ENCODE data around the gene ARHGEF10L.

ARHGEF10L gene

DNA sequence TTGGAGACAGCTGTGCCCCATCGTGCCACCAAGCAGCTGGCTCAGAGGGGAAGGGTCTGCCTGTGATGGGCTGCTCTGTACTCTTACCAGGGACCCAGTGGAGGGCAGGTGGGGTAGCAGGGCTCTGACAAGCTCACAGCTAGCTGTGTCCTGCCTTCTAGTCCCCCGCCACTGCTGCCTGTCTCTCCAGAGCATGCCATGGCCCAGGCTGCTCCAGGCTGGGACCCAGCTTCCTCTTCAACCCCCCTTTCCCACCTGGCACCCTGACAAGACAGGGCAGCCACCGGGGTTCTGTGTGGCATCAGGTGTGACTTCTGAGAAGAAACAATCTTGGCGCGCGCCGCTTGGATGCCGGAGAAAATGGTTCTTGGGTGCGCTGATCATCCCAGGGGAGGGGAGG, 123.3 kb downstream of the ARHGEF10L start:
- no peak for DNase-seq

- DNase-seq: no peak
Measured at GRCh38 chr1:17663646-17664045, 124.1 kb downstream of the ARHGEF10L start.

DNA sequence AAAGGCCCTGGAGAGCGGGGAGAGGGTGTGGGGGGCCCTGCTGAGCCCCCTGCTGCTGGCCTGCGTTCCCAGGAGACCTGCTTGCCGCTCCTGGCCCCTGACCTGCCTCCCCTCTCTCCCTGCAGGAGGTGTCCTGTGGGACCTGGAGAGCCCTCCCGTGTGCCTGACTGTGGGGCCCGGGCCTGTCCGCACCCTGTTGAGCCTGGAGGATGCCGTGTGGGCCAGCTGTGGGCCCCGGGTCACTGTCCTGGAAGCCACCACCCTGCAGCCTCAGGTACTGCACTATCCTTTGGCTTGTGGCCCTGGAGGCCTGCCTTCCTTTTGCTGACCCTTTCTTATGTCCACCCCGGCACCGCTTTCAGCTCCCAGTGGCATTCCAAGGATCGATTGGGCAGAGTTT, 124.8 kb downstream of the ARHGEF10L start:
- no peak for DNase-seq

DNA sequence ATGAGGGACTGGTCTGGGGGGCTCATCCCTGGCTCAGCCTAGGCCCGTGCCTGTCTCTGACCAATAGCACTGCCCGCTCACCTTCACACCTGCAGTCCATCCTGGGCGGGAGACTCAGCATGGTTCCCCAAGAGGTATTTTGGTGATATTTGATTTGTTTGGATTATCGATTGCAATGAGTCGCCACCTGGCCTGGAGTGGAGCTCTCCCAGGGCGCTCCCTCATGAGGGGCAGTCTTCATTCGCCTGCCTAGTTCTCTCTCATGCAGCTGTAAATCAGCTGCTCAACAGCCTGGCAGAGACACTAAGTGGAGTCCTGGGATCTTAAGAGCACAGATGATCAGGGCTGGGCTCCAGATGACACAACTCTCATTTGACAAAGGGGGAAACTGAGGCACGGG, 125.6 kb downstream of the ARHGEF10L start:
- no peak for DNase-seq

DNA sequence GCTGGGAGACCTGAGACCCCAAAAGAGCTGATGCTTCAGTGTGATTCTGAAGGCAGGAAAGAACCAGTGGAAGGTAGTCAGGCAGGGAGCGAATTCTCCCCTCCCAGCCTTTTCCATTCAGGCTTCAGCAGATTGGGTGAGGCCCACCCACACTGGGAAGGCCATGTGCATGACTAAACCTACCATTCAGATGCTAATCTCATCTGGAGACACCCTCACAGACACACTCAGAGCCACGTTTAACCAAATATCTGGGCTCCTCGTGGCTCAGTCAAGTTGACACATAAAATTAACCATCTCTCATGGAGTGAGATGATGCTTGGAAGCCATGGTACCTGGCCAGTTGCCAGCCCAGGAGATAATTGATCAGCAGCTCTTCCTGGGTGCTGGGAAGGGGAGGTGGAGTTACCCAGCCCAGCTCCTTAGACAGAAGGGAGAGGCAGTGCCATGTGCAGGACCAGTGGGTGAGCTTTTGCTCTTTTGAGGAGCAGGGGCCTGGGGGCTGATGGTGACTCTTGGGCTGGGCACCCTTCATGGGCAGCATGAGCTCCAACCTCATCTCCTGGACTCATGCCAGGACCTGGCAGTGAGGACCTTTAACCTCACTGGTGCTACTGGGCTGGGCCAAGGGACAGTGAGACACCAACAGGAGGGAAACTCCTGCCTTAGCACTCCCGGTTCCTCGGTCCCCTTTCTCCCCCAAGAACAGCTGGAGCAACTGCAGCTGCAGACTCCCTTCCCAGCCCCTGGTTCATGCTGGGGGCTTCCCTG, 126.6 kb downstream of the ARHGEF10L start:
- no peak for DNase-seq

DNA sequence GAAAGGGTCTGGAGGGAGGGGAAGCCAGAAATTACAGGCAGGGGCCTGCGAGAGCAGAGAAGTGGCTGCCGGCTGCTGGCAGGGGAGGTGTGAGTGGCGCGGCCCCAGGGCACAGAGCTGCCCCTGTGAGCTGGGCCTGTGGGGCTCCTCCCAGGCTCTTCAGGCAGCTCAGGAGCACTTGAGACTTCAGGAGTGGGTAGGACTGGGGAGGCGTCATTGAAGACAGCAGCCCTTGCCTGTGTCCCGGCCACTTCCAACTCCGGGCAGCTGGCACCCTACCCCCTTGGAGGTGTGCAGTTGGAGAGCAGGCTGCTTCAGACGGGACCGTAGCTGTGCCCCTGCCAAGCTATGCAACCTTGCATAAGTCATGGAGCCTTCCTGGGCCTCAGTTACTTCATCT, 128.1 kb downstream of the ARHGEF10L start:
- DNase-seq: no peak

DNA sequence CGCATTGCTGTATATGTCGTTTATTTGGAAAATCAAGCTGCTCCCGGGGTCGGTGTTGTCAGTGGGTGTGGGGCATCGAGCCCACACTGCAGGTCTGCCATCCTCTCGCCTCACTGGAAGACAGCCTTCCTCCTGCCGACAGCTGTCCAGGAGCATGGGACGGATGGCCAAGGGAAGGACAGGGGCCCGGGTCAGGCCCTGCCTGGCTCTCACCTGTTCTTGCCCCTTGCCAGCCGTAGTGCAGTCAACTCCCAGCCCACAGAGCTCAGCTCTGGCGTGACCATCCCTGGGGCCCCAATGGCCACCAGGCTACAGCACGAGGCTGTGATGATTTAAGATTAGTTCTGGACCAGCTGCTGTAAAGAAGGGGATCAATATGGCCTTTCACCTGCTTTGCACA, 128.7 kb downstream of the ARHGEF10L start:
- DNase-seq: no peak

GRCh38 chr1:17668624-17669175, 129.2 kb downstream of the ARHGEF10L start:
- DNase-seq: no peak

DNA sequence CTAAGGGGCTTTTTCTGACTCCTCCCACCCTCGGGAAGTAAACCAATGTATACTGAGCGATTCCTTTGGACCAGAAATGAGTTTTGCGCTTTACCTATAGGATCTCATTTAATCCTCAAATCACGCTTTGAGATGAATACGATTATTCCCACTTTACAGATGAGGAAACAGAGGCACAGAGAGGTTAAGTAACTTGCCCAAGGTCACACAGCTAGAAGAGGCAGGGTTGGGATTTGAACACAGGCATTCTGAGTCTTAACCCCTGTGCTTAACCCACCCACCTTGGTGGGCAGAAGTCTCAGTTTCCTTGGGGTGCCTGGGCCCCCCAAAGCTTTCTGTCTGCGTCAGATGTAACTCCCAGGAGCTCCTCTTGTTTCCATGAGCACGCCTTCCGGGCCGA, 129.8 kb downstream of the ARHGEF10L start:
- DNase-seq: no peak

- DNase-seq: no peak
Measured at GRCh38 chr1:17669866-17670451, 130.5 kb downstream of the ARHGEF10L start.

GRCh38 chr1:17670587-17671313, 131.3 kb downstream of the ARHGEF10L start:
- DNase-seq: no peak

GRCh38 chr1:17671314-17671705, 131.8 kb downstream of the ARHGEF10L start:
- no peak for DNase-seq

DNA sequence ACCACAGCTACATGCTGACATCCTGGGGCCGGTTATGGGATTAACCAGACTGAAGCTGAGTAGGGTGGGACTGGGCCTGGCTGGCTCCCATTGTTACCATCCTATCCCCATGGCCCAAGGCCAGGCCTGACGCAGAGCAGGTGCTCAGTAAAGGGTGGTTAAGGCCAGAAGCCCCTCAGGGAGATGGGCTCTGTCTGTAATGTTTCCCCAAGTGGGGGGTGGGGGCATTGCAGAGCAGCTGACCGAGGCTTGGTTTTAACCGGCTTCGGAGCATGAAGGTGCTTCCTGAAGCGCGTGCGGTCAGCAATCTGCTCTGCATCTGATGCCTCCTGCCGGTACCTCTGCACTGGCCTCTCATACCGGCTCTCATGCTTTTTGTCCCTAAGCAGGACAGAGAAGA, 132.2 kb downstream of the ARHGEF10L start:
- DNase-seq: no peak

GRCh38 chr1:17672226-17672625, 132.7 kb downstream of the ARHGEF10L start:
- no peak for DNase-seq

DNA sequence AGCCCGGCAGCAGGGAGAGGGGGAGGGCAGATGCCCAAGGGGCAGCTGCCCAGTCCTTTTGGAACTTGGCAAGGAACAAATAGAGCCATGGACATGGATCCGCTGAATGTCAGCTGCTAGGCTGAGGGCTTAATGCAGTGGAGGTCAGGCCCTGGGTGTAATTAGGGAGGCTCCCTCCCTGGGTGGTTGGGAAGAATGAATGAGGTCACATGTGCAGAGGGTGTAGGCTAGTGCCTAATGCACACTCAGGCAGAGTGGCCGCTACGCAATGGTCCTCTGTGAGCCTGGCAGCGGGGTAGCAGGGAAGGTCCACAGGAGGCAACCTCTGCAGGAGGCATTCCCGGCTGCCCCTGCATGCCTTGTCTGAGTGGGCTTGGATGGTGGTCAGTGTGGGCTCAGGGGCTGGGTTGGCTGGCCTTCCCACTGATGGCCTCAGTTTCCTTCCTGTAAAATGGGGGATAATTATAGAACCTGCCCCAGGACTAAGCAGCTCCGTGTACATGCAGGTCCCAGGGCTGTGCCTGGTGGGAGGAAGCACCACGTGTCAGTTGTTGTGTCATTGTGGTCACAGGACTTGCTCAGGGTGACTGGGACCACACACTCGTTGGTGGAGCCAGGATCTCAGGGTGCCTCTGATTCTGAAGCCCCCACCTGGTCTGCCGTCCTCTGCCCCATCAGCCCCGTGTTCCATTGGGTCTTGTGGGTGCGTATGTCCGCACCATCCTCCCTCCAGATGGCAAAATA, 134.0 kb downstream of the ARHGEF10L start:
- no peak for DNase-seq

DNA sequence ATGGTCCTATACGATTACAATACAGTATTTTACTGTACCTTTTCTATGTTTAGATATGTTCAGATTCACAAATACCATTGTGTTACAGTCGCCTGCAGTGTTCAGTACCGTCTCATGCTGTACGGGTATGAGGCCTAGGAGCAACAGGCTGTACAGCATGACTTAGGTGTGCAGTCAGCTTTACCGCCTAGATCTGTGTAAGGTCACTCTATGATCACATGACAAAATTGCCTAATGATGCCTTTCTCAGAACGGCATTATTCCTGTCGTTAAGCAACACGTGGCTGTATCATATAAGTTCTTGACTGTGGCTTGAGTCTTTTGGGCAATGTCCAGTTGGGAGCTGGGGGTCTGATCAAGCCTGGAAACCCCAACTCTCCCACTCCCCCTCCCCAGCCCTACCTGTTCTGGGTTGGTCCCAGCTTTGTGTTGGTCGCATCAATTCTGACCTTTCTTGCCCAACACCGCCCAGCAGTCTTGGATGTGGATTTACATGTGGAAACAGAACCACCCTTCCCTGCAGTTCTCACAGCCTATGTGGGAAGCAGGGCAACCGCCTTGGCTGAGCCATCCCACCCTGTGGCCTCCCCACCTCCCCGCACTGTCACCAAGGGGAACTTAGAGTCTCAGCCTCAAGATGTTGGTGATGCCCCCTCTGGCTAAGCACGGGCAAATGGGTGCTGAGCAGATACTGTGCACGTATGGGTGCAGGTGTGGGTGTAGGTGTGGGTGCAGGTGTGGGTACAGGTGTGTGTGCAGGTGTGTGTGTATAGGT, 135.4 kb downstream of the ARHGEF10L start:
- DNase-seq: no peak

- no peak for DNase-seq
Measured at GRCh38 chr1:17675744-17676143, 136.2 kb downstream of the ARHGEF10L start.

- DNase-seq: no peak
Measured at GRCh38 chr1:17676387-17677060, 137.0 kb downstream of the ARHGEF10L start.

DNA sequence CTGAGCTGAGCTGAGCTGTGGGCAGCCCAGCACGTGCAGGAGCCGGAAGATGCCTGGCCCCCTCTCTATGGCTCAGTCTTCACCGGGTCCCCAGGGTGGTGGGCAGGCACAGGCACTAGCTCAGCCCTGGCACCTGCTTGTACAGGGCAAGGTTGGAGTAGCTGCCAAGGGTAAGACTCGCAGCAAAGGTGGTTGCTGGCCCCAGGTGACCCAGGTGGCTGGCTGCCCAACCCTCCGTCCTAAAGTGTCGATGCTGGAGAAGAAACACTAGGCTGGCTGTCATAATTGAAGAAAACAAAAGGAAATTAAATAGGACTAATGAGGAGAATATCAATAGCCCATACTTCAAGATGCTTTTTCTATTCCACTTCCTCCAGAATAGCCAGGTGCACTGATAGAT, 138.5 kb downstream of the ARHGEF10L start:
- DNase-seq: no peak

DNA sequence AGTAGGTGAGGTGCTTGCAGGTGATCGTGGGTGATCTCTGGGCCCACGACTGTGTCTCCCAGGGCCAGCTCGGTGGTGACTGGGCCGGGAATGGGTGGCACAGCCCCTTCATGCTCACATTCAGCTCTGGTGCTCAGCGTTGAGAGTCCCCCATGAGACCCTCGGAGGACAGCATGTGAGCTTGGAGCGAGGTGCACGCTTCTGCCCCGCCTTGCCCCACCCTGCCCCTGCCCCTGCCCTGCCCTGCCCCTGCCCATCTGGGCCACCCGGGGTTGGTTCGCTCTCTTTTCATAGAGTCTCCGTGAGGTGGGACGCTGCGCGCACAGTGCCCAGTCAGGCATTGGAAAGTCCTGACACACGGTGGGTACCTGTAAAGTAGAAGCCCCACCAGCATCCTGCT, 140.4 kb downstream of the ARHGEF10L start:
- no peak for DNase-seq

DNA sequence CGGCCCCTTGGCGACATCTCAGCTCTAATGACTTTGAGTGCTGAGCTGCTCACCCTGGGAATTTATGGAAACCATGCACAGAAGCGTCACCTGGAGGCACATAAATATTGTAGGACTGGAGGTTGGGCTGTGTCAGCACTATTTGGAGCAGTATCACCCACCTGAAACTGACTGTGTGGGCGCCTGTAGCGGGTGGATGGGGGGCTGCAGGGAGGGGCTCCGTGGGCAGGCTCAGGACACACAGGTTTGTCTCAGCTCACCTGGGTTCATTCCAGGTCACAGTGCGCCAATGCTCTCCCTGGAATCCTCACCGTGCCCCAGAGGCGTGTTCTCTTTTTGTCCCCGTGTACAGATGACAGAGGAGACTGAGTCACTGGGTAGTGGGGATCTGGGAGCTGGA, 140.8 kb downstream of the ARHGEF10L start:
- no peak for DNase-seq

DNA sequence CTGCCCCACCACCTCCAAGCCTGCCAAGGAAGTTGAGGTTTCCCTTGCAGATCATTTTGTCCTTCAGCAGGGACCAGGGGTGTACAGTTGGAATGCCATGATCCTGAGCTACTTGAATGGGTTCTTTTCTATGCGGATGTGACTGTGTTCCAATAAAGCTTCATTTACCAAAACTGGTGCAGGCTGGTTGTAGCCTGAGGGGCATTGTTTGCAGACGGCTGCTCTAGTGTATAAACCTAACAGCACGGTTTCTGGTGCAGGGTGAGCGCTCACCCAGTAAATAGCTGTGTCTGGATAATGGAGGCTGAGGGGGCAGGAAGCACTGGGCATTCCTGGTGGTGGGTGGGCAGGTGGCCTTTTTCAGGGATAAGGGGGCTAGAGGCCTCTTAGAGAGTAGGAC, 142.9 kb downstream of the ARHGEF10L start:
- DNase-seq: no peak
